Hepatocyte (in vitro differentiated cells): ENCODE results near the gene PSMD2. TPM values are rescaled to one million over a fixed set of nuclear protein-coding genes. Genes with fewer than 3 reads are reported as not detected.

Experiments used
- DNase-seq: peaks from one replicate; pipeline ENCODE4 v3.0.0-alpha.2; 2016; ENCODE audit warnings: low spot score
- H2AFZ ChIP-seq: fragments of 200-600 bp; sonication (generic); 2 replicates; pipeline ENCODE4 v1.6.0; 2016; ENCODE audit warnings: antibody characterized with exemption, mild to moderate bottlenecking
- H3K27ac ChIP-seq: fragments of 200-600 bp; sonication (generic); 2 replicates; pipeline ENCODE4 v1.5.1; 2016; ENCODE audit warnings: mild to moderate bottlenecking
- H3K27me3 ChIP-seq: fragments of 200-600 bp; sonication (generic); 2 replicates; pipeline ENCODE4 v1.6.1; 2016
- H3K36me3 ChIP-seq: fragments of 200-600 bp; sonication (generic); replicated peaks from 2 replicates; pipeline ENCODE4 v1.5.1; 2016; ENCODE audit warnings: low read depth; ENCODE audit not compliant: insufficient read depth
- H3K4me1 ChIP-seq: fragments of 200-600 bp; sonication (generic); 2 replicates; pipeline ENCODE4 v1.5.1; 2016; ENCODE audit warnings: mild to moderate bottlenecking, moderate library complexity; ENCODE audit not compliant: insufficient read depth
- H3K4me2 ChIP-seq: fragments of 200-600 bp; sonication (generic); 2 replicates; pipeline ENCODE4 v1.6.0; 2016
- H3K4me3 ChIP-seq: fragments of 200-600 bp; sonication (generic); 2 replicates; pipeline ENCODE4 v1.5.1; 2016; ENCODE audit warnings: mild to moderate bottlenecking
- H3K79me2 ChIP-seq: fragments of 200-600 bp; sonication (generic); 2 replicates; pipeline ENCODE4 v1.6.0; 2017; ENCODE audit warnings: mild to moderate bottlenecking
- H3K9me2 ChIP-seq: fragments of 200-600 bp; sonication (generic); replicated peaks from 2 replicates; pipeline ENCODE4 v1.6.0; 2017; ENCODE audit warnings: mild to moderate bottlenecking; ENCODE audit not compliant: insufficient read depth
- H3K9me3 ChIP-seq: fragments of 200-600 bp; sonication (generic); 2 replicates; pipeline ENCODE4 v1.5.1; 2016; ENCODE audit warnings: low read depth, mild to moderate bottlenecking
- H4K20me1 ChIP-seq: fragments of 200-600 bp; sonication (generic); 2 replicates; pipeline ENCODE4 v1.6.0; 2016; ENCODE audit warnings: mild to moderate bottlenecking; ENCODE audit not compliant: insufficient read depth, poor library complexity, severe bottlenecking
- EZH2 ChIP-seq: fragments of 200-600 bp; sonication (generic); IDR thresholded peaks from 2 replicates; pipeline ENCODE4 v1.6.1; 2016; ENCODE audit warnings: antibody characterized with exemption, mild to moderate bottlenecking, borderline replicate concordance
- EZH2phosphoT487 ChIP-seq: fragments of 200-600 bp; sonication (generic); IDR thresholded peaks from one replicate; pipeline ENCODE4 v1.6.1; 2018; ENCODE audit warnings: antibody characterized with exemption, mild to moderate bottlenecking, low read depth, moderate library complexity; ENCODE audit not compliant: unreplicated experiment, severe bottlenecking
- WGBS: methylation state at CpG from one replicate; pipeline ENCODE4 v1.1.6; 2016; ENCODE audit warnings: low lambda C conversion rate; ENCODE audit errors: missing lambda C conversion rate; 5-methylcytosine and 5-hydroxymethylcytosine counted together
- polyA plus RNA-seq: library from polyadenylated mRNA; unstranded; fragments of >200 nt; fragmentation: Nextera tagmentation; extraction: Ambion mirVana; gene quantifications from 2 replicates; pipeline ENCODE4 v1.2.1, GENCODE V29; 2016
- total RNA-seq: library from RNA; depleted of rRNA; stranded (reverse); fragments of >200 nt; gene quantifications from 2 replicates; pipeline ENCODE4 v1.2.3, GENCODE V29; 2014
- TF ChIP-seq, protein P1 (sequence below): fragments of 200-600 bp; sonication (generic); IDR thresholded peaks from 2 replicates; pipeline ENCODE4 v1.5.1; 2016; ENCODE audit warnings: antibody characterized with exemption, mild to moderate bottlenecking; ENCODE audit not compliant: poor library complexity

PSMD2 gene
- total and polyA plus RNA-seq, 2 experiments from 2014 or later: 232 to 241 TPM

- TF ChIP-seq, protein P1, sequence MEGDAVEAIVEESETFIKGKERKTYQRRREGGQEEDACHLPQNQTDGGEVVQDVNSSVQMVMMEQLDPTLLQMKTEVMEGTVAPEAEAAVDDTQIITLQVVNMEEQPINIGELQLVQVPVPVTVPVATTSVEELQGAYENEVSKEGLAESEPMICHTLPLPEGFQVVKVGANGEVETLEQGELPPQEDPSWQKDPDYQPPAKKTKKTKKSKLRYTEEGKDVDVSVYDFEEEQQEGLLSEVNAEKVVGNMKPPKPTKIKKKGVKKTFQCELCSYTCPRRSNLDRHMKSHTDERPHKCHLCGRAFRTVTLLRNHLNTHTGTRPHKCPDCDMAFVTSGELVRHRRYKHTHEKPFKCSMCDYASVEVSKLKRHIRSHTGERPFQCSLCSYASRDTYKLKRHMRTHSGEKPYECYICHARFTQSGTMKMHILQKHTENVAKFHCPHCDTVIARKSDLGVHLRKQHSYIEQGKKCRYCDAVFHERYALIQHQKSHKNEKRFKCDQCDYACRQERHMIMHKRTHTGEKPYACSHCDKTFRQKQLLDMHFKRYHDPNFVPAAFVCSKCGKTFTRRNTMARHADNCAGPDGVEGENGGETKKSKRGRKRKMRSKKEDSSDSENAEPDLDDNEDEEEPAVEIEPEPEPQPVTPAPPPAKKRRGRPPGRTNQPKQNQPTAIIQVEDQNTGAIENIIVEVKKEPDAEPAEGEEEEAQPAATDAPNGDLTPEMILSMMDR: peak; percentile 70
- TF ChIP-seq EZH2phosphoT487: no peak
- Histone ChIP-seq H3K9me3 (no peaks in the 10 kb centered on the region), H4K20me1 (no peaks in the 10 kb centered on the region), H3K79me2 (peaks cover 3% of the 10 kb centered on the region), H3K4me3 (no peak overlapping the region), H3K27me3 (no peaks in the 10 kb centered on the region), H3K36me3 (no peaks in the 10 kb centered on the region), H3K27ac (no peak overlapping the region), H3K4me1 (peaks cover 5% of the 10 kb centered on the region), H3K9me2 (no peaks in the 10 kb centered on the region), H2AFZ (no peak overlapping the region), H3K4me2 (no peak overlapping the region)
- 67% methylated on average over 17 of the region's 18 CpGs for WGBS
- DNase-seq: peak; percentile 66
Observed at GRCh38 chr3:184354121-184354728, 55.2 kb downstream of the PSMD2 start.

DNA sequence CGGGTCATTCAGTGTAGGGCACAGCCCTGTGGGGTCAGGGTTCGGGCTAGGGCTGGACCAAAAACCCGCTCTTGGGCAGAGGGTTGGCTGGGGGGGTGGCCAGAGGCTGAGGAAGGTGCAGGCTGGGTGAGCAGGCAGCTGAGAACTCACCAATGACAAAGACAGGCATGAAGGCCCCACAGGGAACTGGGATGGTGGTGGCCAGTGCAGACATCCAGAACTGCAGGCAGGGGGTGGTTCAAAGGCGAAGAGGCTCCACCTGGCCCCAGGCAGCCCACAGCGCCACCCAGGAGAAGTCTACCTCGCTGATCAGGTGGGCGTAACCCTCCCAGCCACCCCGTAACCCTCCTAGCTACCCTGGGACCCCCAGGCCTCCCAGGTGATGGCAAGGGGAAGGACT is 55.7 kb downstream of the PSMD2 start:
- DNase-seq: no peak
- Histone ChIP-seq H3K9me2 (no peaks in the 10 kb centered on the region), H3K27me3 (no peaks in the 10 kb centered on the region), H3K4me1 (peaks cover 5% of the 10 kb centered on the region), H3K79me2 (peaks cover 8% of the 10 kb centered on the region), H3K4me3 (no peak overlapping the region), H2AFZ (no peak overlapping the region), H4K20me1 (no peaks in the 10 kb centered on the region), H3K27ac (no peak overlapping the region), H3K36me3 (no peaks in the 10 kb centered on the region), H3K9me3 (no peaks in the 10 kb centered on the region), H3K4me2 (no peak overlapping the region)
- TF ChIP-seq, protein P1: no peak
- TF ChIP-seq EZH2phosphoT487: no peak
- TF ChIP-seq EZH2: no peak
- WGBS: 88% methylated on average over 8 of the region's 8 CpGs

GRCh38 chr3:184355261-184356040 is 56.4 kb downstream of the PSMD2 start:
- peaks cover 14% of the 10 kb centered on the region for H3K79me2 ChIP-seq
- H3K36me3 ChIP-seq: no peaks in the 10 kb centered on the region
- no peak for DNase-seq
- no peaks in the 10 kb centered on the region for H3K9me3 ChIP-seq
- H2AFZ ChIP-seq: no peak overlapping the region
- 84% methylated on average over 18 of the region's 18 CpGs for WGBS
- no peaks in the 10 kb centered on the region for H3K27me3 ChIP-seq
- no peak overlapping the region for H3K27ac ChIP-seq
- no peak overlapping the region for H3K4me3 ChIP-seq
- H3K4me1 ChIP-seq: peaks cover 12% of the 10 kb centered on the region
- no peaks in the 10 kb centered on the region for H4K20me1 ChIP-seq
- no peak overlapping the region for H3K4me2 ChIP-seq
- H3K9me2 ChIP-seq: no peaks in the 10 kb centered on the region
- TF ChIP-seq, protein P1: no peak
- TF ChIP-seq EZH2 (no peak), EZH2phosphoT487 (no peak)
